GM12878 (cell line): ENCODE results near the gene SAP130. TPM values are rescaled to one million over a fixed set of nuclear protein-coding genes. Genes with fewer than 3 reads are reported as not detected.

Experiments used
- ATAC-seq: fragments of 200-7000 bp; cut with Tn5 transposase; 3 replicates; pipeline ENCODE4 v1.9.1; 2020; ENCODE audit warnings: mild to moderate bottlenecking, moderate library complexity
- BruUV-seq: library from RNA; stranded (reverse); fragments of 400-500 nt; replicated peaks from 2 replicates; lab custom pipeline; 2021; lab: Mats Ljungman, UMichigan
- CTCF ChIA-PET: fragments of 300-600 bp; sonication (Branson Sonifier 250); formaldehyde crosslinking; extraction: SDS; loops from one replicate; lab custom pipeline; 2021; ENCODE audit warnings: inconsistent platforms; lab: Yijun Ruan, JAX
- POLR2A ChIA-PET: fragments of 350-600 bp; formaldehyde crosslinking; extraction: SDS; loops from one replicate; lab custom pipeline; 2021; ENCODE audit warnings: inconsistent platforms; lab: Charles Lee
- RAD21 ChIA-PET: fragments of 300-600 bp; sonication (Branson Sonifier 250); formaldehyde crosslinking; loops from one replicate; lab custom pipeline; 2023; ENCODE audit warnings: antibody characterized with exemption; ENCODE audit not compliant: unreplicated experiment; lab: Charles Lee
- SMC1A ChIA-PET: fragments of 300-600 bp; sonication (Branson Sonifier 250); formaldehyde crosslinking; loops from one replicate; lab custom pipeline; 2023; ENCODE audit not compliant: unreplicated experiment, uncharacterized antibody; lab: Charles Lee
- DNase-seq: peaks from one replicate; pipeline ENCODE4 v3.0.0-alpha.2; 2011; ENCODE audit warnings: low read depth, low spot score
- FAIRE-seq: peaks from 3 replicates; lab custom pipeline; 2011; peaks lifted over from hg19 to GRCh38; lab: Jason Lieb, UNC
- H2AFZ ChIP-seq: 2 replicates; pipeline ENCODE4 v1.6.0; 2011; ENCODE audit warnings: low read depth, low read length, control low read depth; ENCODE audit not compliant: control insufficient read depth
- H3K27ac ChIP-seq: 2 replicates; pipeline ENCODE4 v1.5.1; 2011; ENCODE audit warnings: control low read depth; ENCODE audit not compliant: control insufficient read depth, insufficient read depth
- H3K27me3 ChIP-seq, 2 experiments: replicated peaks in 1 of 2; 2 replicates each; pipeline versions ENCODE4 v1.6.0 to v1.6.1; 2011; ENCODE audit warnings: low read length in 1 of 2; ENCODE audit not compliant: control insufficient read depth in 2 of 2, insufficient read depth in 2 of 2
- H3K36me3 ChIP-seq, 2 experiments: 2 replicates each; pipeline ENCODE4 v1.5.1; 2011; ENCODE audit warnings: low read length in 1 of 2; ENCODE audit not compliant: control insufficient read depth in 2 of 2, insufficient read depth in 2 of 2
- H3K4me1 ChIP-seq: 2 replicates; pipeline ENCODE4 v1.6.1; 2011; ENCODE audit warnings: mild to moderate bottlenecking, low read length, moderate library complexity, mixed read lengths; ENCODE audit not compliant: control insufficient read depth, insufficient read depth
- H3K4me2 ChIP-seq: 2 replicates; pipeline ENCODE4 v1.6.0; 2011; ENCODE audit warnings: control low read depth; ENCODE audit not compliant: control insufficient read depth, insufficient read depth
- H3K4me3 ChIP-seq: fragments of 200-600 bp; sonication (generic); 2 replicates; pipeline ENCODE4 v1.5.1; 2016
- H3K79me2 ChIP-seq: 2 replicates; pipeline ENCODE4 v1.6.0; 2011; ENCODE audit warnings: low read length; ENCODE audit not compliant: control insufficient read depth, insufficient read depth
- H3K9ac ChIP-seq: 2 replicates; pipeline ENCODE4 v1.8.0; 2011; ENCODE audit warnings: low read length, control low read depth, mixed read lengths; ENCODE audit not compliant: control insufficient read depth, insufficient read depth
- H3K9me3 ChIP-seq: replicated peaks from 3 replicates; pipeline ENCODE4 v1.5.1; 2011; ENCODE audit warnings: mild to moderate bottlenecking, low read length; ENCODE audit not compliant: control insufficient read depth, insufficient read depth
- H4K20me1 ChIP-seq: 2 replicates; pipeline ENCODE4 v1.6.0; 2011; ENCODE audit not compliant: control insufficient read depth, insufficient read depth
- ATF7 ChIP-seq: fragments of 450-650 bp; IDR thresholded peaks from 2 replicates; pipeline ENCODE4 v1.6.1; 2016; ENCODE audit warnings: low read depth, mild to moderate bottlenecking
- CHD4 ChIP-seq: fragments of 200-600 bp; sonication (generic); IDR thresholded peaks from 2 replicates; pipeline ENCODE4 v1.6.1; 2016; ENCODE audit warnings: mild to moderate bottlenecking
- CREB1 ChIP-seq: IDR thresholded peaks from 2 replicates; pipeline ENCODE4 v1.6.1; 2012; ENCODE audit warnings: low read depth, mild to moderate bottlenecking, inconsistent platforms
- EGR1 ChIP-seq, 2 experiments: IDR thresholded peaks; 1 replicate in 1 of 2; 2 replicates in 1 of 2; pipeline ENCODE4 v1.6.1; 2011 to 2012; ENCODE audit warnings: low read depth in 2 of 2, low read length in 2 of 2, borderline replicate concordance in 1 of 2, mild to moderate bottlenecking in 1 of 2, moderate library complexity in 1 of 2
- GABPA ChIP-seq: IDR thresholded peaks from 2 replicates; pipeline ENCODE4 v1.6.1; 2014; ENCODE audit warnings: antibody characterized with exemption, low read depth, mild to moderate bottlenecking, inconsistent platforms
- HCFC1 ChIP-seq: fragments of 150-350 bp; IDR thresholded peaks from 2 replicates; pipeline ENCODE4 v1.6.1; 2014; ENCODE audit warnings: low read length
- JUND ChIP-seq: IDR thresholded peaks from 2 replicates; pipeline ENCODE4 v1.6.1; 2012; ENCODE audit warnings: low read depth, mild to moderate bottlenecking, low read length, improper control_type of control experiment, moderate library complexity
- NRF1 ChIP-seq: conservative IDR thresholded peaks from 2 replicates; pipeline ENCODE4 v1.6.1; 2011; ENCODE audit warnings: mild to moderate bottlenecking, low read depth, low read length, improper control_type of control experiment
- POLR2A ChIP-seq: IDR thresholded peaks from 2 replicates; pipeline ENCODE4 v1.6.1; 2011; ENCODE audit warnings: low read depth, mild to moderate bottlenecking, low read length
- RELA ChIP-seq: fragments of 450-650 bp; IDR thresholded peaks from 2 replicates; pipeline ENCODE4 v1.8.0; 2014; ENCODE audit warnings: borderline replicate concordance; ENCODE audit not compliant: partially characterized antibody
- SREBF1 ChIP-seq: IDR thresholded peaks from 2 replicates; pipeline ENCODE4 v1.6.1; 2012; ENCODE audit warnings: mild to moderate bottlenecking, low read length
- TCF12 ChIP-seq: IDR thresholded peaks from 2 replicates; pipeline ENCODE4 v1.6.1; 2011; ENCODE audit warnings: low read depth, mild to moderate bottlenecking, low read length
- TCF3 ChIP-seq: IDR thresholded peaks from 2 replicates; pipeline ENCODE4 v1.6.1; 2012; ENCODE audit warnings: low read depth, mild to moderate bottlenecking, low read length, borderline replicate concordance; ENCODE audit not compliant: insufficient read depth
- WRNIP1 ChIP-seq: IDR thresholded peaks from 2 replicates; pipeline ENCODE4 v1.6.1; 2011; ENCODE audit warnings: low read depth, low read length, improper control_type of control experiment, borderline replicate concordance
- YY1 ChIP-seq: IDR thresholded peaks from 2 replicates; pipeline ENCODE4 v1.6.1; 2011; ENCODE audit warnings: low read depth, mild to moderate bottlenecking, low read length
- WGBS: methylation state at CpG from one replicate; pipeline ENCODE4 v1.1.6; 2016; ENCODE audit warnings: low lambda C conversion rate; ENCODE audit not compliant: insufficient replicate concordance, insufficient coverage; ENCODE audit errors: missing lambda C conversion rate; 5-methylcytosine and 5-hydroxymethylcytosine counted together
- in situ Hi-C: fragments of 300-500 bp; cut with MboI; formaldehyde crosslinking; loops from 9 replicates; pipeline ENCODE4 v1.14.3; 2018; ENCODE audit warnings: mixed read lengths
- intact Hi-C: fragments of 100-400 bp; cut with micrococcal nuclease; formaldehyde crosslinking; loops from one replicate; pipeline ENCODE4 v1.14.2; 2022; ENCODE audit not compliant: unreplicated experiment
- polyA plus RNA-seq, 11 experiments: library from polyadenylated mRNA; depleted of rRNA in 4 of 11; unstranded in 6 of 11; stranded (reverse) in 5 of 11; fragments of >200 nt; fragmentation: Nextera tagmentation in 4 of 11; fragmentation: Illumina TruSeq in 1 of 11; extraction: Ambion mirVana in 4 of 11; extraction: Trizol in 1 of 11; gene quantifications; 1 replicate in 1 of 11; 2 replicates in 10 of 11; pipeline versions ENCODE4 v1.2.1 to v1.2.3, GENCODE V29; 2011 to 2016; ENCODE audit warnings: inconsistent platforms in 2 of 11, missing spikeins in 2 of 11, low read depth in 1 of 11
- total RNA-seq, 4 experiments: library from RNA; depleted of rRNA in 3 of 4; stranded (reverse); fragments of >200 nt in 3 of 4; fragmentation: Illumina TruSeq in 1 of 4; extraction: Trizol in 1 of 4; gene quantifications; 2 replicates each; pipeline versions ENCODE4 v1.2.1 to v1.2.3, GENCODE V29; 2013 to 2021
- TF ChIP-seq, protein P1 (sequence below): IDR thresholded peaks from 2 replicates; pipeline ENCODE4 v1.6.1; 2012; ENCODE audit warnings: low read depth, low read length, improper control_type of control experiment
- TF ChIP-seq, protein P2 (sequence below): fragments of 450-650 bp; IDR thresholded peaks from 2 replicates; pipeline ENCODE4 v1.6.1; 2017; ENCODE audit warnings: mild to moderate bottlenecking, moderate library complexity
- TF ChIP-seq, protein P3 (sequence below): IDR thresholded peaks from 2 replicates; pipeline ENCODE4 v1.6.1; 2012; ENCODE audit warnings: low read depth, low read length, improper control_type of control experiment

Gene SAP130
- total and polyA plus RNA-seq, 10 of the 15 experiments (the other 5 are each of a cell fraction or from before 2014, with no cell fraction given) = 5.0 to 26.2 (median 9.9) TPM

DNA sequence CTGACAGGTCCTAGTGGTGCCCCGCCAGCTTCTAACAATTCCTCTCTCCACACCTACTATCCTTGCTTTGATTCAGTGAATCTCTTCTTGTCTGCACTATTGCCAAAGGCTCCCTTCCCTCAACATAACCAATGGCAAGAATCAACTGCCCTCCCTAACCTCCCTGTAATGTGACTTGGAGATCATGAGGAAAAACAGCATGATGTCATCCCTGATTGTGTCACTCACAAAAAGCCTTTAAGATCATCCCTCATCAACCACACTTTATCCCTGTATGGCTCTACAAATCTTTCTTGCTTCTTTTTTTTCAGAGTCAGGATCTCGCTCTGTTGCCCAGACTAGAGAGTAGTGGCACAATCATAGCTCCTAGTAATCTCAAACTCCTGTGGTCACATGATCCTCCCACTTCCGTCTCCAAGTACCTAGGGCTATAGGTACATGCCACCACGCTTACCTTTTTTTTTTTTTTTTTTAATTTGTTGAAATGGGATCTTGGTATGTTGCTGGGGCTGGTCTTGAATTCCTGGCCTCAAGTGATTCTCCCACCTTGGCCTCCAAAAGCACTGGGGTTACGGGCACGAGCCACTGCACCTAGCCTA is 19.7 kb downstream of the SAP130 start:
- Histone ChIP-seq H3K4me1 (no peaks in the 10 kb centered on the region), H3K9ac (no peak overlapping the region), H3K4me3 (no peak overlapping the region), H2AFZ (no peak overlapping the region), H3K27ac (no peak overlapping the region), H3K36me3 (peaks cover 8 to 15% of the 10 kb centered on the region in 2 experiments; a peak in 3 of 4 replicates), H3K4me2 (no peak overlapping the region), H3K79me2 (no peaks in the 10 kb centered on the region), H3K27me3 (no peaks in the 10 kb centered on the region), H4K20me1 (no peaks in the 10 kb centered on the region), H3K9me3 (no peaks in the 10 kb centered on the region)
- ChIA-PET CTCF (no interaction called here), POLR2A (no interaction called here), SMC1A (no interaction called here), RAD21 (no interaction called here)
- intact Hi-C loops = no loop called here
- TF ChIP-seq WRNIP1 (no peak), GABPA (no peak), YY1 (no peak), NRF1 (no peak), TCF3 (no peak), JUND (no peak), TCF12 (no peak), EGR1 (IDR thresholded peaks at IDR 0.05; ENCODE audit: borderline replicate concordance in 1 of 2, low read depth in 2 of 2, low read length in 2 of 2) (no peak), POLR2A (no peak), HCFC1 (no peak), CREB1 (no peak), SREBF1 (no peak), ATF7 (no peak), CHD4 (no peak), RELA (no peak)
- TF ChIP-seq, protein P1, sequence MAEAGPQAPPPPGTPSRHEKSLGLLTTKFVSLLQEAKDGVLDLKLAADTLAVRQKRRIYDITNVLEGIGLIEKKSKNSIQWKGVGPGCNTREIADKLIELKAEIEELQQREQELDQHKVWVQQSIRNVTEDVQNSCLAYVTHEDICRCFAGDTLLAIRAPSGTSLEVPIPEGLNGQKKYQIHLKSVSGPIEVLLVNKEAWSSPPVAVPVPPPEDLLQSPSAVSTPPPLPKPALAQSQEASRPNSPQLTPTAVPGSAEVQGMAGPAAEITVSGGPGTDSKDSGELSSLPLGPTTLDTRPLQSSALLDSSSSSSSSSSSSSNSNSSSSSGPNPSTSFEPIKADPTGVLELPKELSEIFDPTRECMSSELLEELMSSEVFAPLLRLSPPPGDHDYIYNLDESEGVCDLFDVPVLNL = no peak
- TF ChIP-seq, protein P2, sequence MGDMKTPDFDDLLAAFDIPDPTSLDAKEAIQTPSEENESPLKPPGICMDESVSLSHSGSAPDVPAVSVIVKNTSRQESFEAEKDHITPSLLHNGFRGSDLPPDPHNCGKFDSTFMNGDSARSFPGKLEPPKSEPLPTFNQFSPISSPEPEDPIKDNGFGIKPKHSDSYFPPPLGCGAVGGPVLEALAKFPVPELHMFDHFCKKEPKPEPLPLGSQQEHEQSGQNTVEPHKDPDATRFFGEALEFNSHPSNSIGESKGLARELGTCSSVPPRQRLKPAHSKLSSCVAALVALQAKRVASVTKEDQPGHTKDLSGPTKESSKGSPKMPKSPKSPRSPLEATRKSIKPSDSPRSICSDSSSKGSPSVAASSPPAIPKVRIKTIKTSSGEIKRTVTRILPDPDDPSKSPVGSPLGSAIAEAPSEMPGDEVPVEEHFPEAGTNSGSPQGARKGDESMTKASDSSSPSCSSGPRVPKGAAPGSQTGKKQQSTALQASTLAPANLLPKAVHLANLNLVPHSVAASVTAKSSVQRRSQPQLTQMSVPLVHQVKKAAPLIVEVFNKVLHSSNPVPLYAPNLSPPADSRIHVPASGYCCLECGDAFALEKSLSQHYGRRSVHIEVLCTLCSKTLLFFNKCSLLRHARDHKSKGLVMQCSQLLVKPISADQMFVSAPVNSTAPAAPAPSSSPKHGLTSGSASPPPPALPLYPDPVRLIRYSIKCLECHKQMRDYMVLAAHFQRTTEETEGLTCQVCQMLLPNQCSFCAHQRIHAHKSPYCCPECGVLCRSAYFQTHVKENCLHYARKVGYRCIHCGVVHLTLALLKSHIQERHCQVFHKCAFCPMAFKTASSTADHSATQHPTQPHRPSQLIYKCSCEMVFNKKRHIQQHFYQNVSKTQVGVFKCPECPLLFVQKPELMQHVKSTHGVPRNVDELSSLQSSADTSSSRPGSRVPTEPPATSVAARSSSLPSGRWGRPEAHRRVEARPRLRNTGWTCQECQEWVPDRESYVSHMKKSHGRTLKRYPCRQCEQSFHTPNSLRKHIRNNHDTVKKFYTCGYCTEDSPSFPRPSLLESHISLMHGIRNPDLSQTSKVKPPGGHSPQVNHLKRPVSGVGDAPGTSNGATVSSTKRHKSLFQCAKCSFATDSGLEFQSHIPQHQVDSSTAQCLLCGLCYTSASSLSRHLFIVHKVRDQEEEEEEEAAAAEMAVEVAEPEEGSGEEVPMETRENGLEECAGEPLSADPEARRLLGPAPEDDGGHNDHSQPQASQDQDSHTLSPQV = no peak
- TF ChIP-seq, protein P3, sequence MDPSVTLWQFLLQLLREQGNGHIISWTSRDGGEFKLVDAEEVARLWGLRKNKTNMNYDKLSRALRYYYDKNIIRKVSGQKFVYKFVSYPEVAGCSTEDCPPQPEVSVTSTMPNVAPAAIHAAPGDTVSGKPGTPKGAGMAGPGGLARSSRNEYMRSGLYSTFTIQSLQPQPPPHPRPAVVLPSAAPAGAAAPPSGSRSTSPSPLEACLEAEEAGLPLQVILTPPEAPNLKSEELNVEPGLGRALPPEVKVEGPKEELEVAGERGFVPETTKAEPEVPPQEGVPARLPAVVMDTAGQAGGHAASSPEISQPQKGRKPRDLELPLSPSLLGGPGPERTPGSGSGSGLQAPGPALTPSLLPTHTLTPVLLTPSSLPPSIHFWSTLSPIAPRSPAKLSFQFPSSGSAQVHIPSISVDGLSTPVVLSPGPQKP = no peak
- no peak for DNase-seq
- no peak for ATAC-seq
- in situ Hi-C loops = no loop called here
- no peak for FAIRE-seq
- WGBS = 97% methylated on average over 5 of the region's 6 CpGs
- BruUV-seq = no TSS peak
